Measurements from ENCODE around the gene AXIN1.

GRCh38 chr16:324451-325334 is 27.8 kb downstream of the AXIN1 start:
- TF ChIP-seq CTCF (IDR thresholded peaks at IDR 0.05) (no peak), EZH2phosphoT487 (IDR thresholded peaks at IDR 0.05) (no peak), EZH2 (IDR thresholded peaks at IDR 0.05) (no peak)

Measured in neural progenitor cell (in vitro differentiated cells).